HL-60 (cell line): ENCODE measurements around the gene SLC51B.

Experiments used
- DNase-seq, 2 experiments: peaks; one replicate each; pipeline ENCODE4 v3.0.0-alpha.2; 2010 to 2020; ENCODE audit warnings: low read depth in 1 of 2, low spot score in 1 of 2
- H3K27ac ChIP-seq: fragments of 250-450 bp; sonication (Bioruptor Pico); replicated peaks from 2 replicates; pipeline ENCODE4 v1.5.1; 2020; ENCODE audit warnings: mild to moderate bottlenecking, moderate library complexity
- H3K27me3 ChIP-seq: fragments of 250-450 bp; sonication (Bioruptor Pico); 2 replicates; pipeline ENCODE4 v1.5.1; 2021; ENCODE audit warnings: mild to moderate bottlenecking, moderate library complexity; ENCODE audit not compliant: insufficient read depth, poor library complexity, severe bottlenecking
- H3K4me3 ChIP-seq: replicated peaks from 2 replicates; pipeline ENCODE4 v1.5.1; 2011; ENCODE audit warnings: mild to moderate bottlenecking, control low read depth, low read length; ENCODE audit not compliant: insufficient read depth
- GABPA ChIP-seq: IDR thresholded peaks from 2 replicates; pipeline ENCODE4 v1.6.1; 2012; ENCODE audit warnings: low read depth
- POLR2AphosphoS5 ChIP-seq: IDR thresholded peaks from 2 replicates; pipeline ENCODE4 v1.6.1; 2012; ENCODE audit warnings: low read depth
- SPI1 ChIP-seq: IDR thresholded peaks from 2 replicates; pipeline ENCODE4 v1.6.1; 2012; ENCODE audit warnings: low read depth, mild to moderate bottlenecking, borderline replicate concordance
- TF ChIP-seq, protein P1 (sequence below): IDR thresholded peaks from one replicate; pipeline ENCODE4 v1.5.1; 2011; ENCODE audit warnings: low read length, control low read depth, inconsistent platforms; ENCODE audit not compliant: insufficient read depth
- TF ChIP-seq, protein P2 (sequence below): IDR thresholded peaks from 2 replicates; pipeline ENCODE4 v1.6.1; 2012; ENCODE audit warnings: low read depth; ENCODE audit not compliant: insufficient replicate concordance

Gene SLC51B

DNA sequence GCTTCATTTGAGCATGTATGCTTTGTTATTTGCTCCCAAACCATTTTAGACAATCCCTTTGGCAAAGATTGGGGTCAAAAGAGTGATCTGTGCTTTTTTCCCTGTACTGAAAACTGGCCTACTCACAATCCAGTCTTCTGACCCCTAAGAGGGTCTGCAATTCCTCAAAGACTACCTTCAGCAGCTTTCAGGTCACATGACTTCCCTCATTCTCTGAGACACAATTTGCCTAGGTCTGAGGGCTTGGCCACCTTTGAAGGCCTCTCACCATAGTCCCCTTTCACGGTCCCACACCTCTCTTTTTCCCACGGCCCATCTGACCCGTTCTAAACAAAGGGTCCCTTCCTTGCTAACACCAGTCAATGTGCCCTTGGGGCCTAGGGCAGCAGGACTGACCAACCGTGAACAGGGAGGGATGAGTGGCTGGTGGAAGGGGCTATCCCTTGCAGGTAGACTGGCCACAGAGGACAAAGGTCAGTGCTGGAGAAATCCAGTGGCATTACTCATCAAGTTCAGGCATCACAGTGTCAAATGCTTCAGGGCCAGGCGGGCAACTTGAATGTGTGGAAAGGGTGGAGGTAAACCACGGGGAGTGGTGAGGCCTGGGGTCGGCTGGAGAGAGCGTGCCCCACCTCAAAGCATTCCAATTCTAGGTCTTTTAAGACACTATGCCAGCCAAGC is 11.8 kb downstream of the SLC51B start:
- Histone ChIP-seq H3K27me3 (no peaks in the 10 kb centered on the region), H3K4me3 (no peak overlapping the region), H3K27ac (no peak overlapping the region)
- TF ChIP-seq, protein P1, sequence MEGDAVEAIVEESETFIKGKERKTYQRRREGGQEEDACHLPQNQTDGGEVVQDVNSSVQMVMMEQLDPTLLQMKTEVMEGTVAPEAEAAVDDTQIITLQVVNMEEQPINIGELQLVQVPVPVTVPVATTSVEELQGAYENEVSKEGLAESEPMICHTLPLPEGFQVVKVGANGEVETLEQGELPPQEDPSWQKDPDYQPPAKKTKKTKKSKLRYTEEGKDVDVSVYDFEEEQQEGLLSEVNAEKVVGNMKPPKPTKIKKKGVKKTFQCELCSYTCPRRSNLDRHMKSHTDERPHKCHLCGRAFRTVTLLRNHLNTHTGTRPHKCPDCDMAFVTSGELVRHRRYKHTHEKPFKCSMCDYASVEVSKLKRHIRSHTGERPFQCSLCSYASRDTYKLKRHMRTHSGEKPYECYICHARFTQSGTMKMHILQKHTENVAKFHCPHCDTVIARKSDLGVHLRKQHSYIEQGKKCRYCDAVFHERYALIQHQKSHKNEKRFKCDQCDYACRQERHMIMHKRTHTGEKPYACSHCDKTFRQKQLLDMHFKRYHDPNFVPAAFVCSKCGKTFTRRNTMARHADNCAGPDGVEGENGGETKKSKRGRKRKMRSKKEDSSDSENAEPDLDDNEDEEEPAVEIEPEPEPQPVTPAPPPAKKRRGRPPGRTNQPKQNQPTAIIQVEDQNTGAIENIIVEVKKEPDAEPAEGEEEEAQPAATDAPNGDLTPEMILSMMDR, result no peak
- TF ChIP-seq GABPA, result no peak
- no peak for DNase-seq

DNA sequence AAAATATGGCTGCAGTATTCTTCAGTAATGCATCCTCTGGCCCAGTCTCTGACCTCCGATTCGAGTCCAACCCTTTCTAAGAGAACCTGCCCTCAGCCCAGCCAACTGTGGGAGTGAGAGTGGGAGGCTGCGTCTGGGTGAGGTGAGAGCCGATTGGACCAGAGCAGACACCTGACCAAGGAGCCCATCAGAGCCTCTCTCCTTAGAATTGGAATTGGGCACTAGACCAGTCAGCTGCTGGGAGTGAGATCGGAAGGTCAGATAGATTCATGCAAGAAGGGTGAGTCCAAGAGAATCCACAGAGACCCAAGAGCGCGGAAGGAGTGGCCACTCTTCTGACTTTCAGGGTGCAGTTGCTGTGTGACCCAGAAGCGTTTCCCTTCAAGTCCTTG is 12.4 kb downstream of the SLC51B start:
- Histone ChIP-seq H3K4me3 (no peak overlapping the region), H3K27ac (no peak overlapping the region), H3K27me3 (no peaks in the 10 kb centered on the region)
- no peak for TF ChIP-seq POLR2AphosphoS5
- TF ChIP-seq, protein P2, sequence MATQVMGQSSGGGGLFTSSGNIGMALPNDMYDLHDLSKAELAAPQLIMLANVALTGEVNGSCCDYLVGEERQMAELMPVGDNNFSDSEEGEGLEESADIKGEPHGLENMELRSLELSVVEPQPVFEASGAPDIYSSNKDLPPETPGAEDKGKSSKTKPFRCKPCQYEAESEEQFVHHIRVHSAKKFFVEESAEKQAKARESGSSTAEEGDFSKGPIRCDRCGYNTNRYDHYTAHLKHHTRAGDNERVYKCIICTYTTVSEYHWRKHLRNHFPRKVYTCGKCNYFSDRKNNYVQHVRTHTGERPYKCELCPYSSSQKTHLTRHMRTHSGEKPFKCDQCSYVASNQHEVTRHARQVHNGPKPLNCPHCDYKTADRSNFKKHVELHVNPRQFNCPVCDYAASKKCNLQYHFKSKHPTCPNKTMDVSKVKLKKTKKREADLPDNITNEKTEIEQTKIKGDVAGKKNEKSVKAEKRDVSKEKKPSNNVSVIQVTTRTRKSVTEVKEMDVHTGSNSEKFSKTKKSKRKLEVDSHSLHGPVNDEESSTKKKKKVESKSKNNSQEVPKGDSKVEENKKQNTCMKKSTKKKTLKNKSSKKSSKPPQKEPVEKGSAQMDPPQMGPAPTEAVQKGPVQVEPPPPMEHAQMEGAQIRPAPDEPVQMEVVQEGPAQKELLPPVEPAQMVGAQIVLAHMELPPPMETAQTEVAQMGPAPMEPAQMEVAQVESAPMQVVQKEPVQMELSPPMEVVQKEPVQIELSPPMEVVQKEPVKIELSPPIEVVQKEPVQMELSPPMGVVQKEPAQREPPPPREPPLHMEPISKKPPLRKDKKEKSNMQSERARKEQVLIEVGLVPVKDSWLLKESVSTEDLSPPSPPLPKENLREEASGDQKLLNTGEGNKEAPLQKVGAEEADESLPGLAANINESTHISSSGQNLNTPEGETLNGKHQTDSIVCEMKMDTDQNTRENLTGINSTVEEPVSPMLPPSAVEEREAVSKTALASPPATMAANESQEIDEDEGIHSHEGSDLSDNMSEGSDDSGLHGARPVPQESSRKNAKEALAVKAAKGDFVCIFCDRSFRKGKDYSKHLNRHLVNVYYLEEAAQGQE, result no peak
- TF ChIP-seq GABPA, result no peak
- TF ChIP-seq SPI1, result no peak
- no peak for DNase-seq

DNA sequence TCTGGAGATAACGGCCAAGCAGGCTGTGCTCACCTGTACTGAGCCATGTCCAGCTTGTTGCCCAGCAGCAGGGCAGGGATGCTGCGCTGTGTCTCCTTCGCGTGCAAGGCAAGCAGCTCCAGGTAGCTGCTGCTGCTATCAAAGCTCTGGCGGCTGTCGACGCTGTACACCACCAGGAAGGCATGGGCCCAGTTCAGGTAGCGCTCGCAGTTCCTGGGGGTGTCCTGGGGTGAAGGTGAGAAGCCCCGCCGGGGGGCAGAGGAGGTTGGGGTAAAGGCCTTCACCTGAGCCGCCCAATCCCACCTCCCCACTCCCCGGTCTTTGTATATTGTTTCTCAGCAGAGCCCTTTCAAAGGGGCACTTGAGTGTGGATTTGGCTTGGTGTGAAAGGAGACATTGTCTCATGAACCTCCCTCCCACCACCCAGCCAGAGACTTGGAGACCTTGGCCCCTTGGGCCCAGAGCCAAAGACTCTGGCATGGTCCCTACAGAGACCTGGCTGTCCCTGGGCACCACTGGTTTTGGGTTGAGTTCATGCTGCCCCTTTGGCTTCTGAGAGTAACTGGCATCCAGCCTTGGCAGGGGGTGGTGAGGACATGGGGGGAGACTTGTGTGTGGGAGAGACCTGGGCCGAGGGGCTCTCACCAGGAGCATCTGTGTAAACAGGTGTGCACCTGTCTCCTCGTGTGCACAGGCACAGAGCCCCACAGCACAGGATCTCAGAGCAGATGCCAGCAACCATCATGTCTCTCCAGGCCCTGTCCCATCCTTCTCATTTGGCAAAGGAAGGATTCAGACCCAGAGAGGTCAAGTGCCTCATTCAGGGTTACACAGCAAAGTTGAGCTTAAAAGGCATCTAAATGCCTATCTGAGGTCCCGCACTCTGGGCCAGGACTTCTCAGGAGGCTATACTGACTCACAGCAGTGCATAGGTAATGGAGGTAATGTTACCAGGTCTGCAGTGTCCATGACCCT is 13.5 kb downstream of the SLC51B start:
- no peak for TF ChIP-seq SPI1
- TF ChIP-seq GABPA, result no peak
- TF ChIP-seq, protein P2, result no peak
- TF ChIP-seq, protein P1, result no peak
- TF ChIP-seq POLR2AphosphoS5, result no peak
- H3K4me3 ChIP-seq, result no peak overlapping the region
- no peaks in the 10 kb centered on the region for H3K27me3 ChIP-seq
- no peak overlapping the region for H3K27ac ChIP-seq
- DNase-seq, result no peak

DNA sequence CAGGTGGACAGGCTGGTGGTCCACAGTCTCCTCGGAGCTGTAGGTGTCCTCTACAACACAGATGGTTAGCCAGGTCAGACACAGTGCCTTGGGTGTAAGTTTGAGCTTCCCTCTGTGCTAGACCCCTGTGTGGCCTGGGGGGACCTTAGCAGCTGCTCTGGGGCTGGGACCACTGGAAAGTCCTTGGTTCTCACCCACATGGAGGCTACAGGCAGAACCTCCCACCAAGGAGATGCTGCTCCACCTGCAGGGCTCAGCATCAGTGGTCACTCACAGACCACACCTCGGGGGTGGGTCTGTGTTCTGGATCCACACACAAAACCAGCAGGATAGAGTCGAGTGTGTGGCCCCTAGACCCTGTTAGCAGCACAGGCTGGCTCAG is 14.2 kb downstream of the SLC51B start:
- Histone ChIP-seq H3K27ac (no peak overlapping the region), H3K4me3 (no peak overlapping the region), H3K27me3 (no peaks in the 10 kb centered on the region)
- TF ChIP-seq GABPA (no peak), SPI1 (no peak), POLR2AphosphoS5 (no peak)
- TF ChIP-seq, protein P2, result no peak
- TF ChIP-seq, protein P1, result no peak
- no peak for DNase-seq
